ENCODE measurements around the gene GPC4.

GRCh38 chrX:133346026-133346425 is 69.3 kb downstream of the GPC4 start:
- TF ChIP-seq, protein P1, sequence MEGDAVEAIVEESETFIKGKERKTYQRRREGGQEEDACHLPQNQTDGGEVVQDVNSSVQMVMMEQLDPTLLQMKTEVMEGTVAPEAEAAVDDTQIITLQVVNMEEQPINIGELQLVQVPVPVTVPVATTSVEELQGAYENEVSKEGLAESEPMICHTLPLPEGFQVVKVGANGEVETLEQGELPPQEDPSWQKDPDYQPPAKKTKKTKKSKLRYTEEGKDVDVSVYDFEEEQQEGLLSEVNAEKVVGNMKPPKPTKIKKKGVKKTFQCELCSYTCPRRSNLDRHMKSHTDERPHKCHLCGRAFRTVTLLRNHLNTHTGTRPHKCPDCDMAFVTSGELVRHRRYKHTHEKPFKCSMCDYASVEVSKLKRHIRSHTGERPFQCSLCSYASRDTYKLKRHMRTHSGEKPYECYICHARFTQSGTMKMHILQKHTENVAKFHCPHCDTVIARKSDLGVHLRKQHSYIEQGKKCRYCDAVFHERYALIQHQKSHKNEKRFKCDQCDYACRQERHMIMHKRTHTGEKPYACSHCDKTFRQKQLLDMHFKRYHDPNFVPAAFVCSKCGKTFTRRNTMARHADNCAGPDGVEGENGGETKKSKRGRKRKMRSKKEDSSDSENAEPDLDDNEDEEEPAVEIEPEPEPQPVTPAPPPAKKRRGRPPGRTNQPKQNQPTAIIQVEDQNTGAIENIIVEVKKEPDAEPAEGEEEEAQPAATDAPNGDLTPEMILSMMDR (conservative IDR thresholded peaks at IDR 0.05; ENCODE audit: low read depth, low read length), result no peak
- TF ChIP-seq EZH2 (IDR thresholded peaks at IDR 0.05; ENCODE audit: borderline replicate concordance, low read depth, low read length, poor library complexity, severe bottlenecking), result no peak

All from A673 (cell line).